GM06990 (cell line): ENCODE data around the gene TSR2.

ENCODE experiments used
- DNase-seq: peaks from one replicate; pipeline ENCODE4 v3.0.0-alpha.2; 2011; ENCODE audit not compliant: insufficient read length; ENCODE audit errors: extremely low read depth
- H3K27me3 ChIP-seq: replicated peaks from 2 replicates; pipeline ENCODE4 v1.6.0; 2011; ENCODE audit warnings: low read length; ENCODE audit not compliant: control insufficient read depth, insufficient read depth
- H3K36me3 ChIP-seq: 2 replicates; pipeline ENCODE4 v1.5.1; 2011; ENCODE audit warnings: low read length; ENCODE audit not compliant: control insufficient read depth, insufficient read depth
- H3K4me3 ChIP-seq: replicated peaks from 2 replicates; pipeline ENCODE4 v1.5.1; 2011; ENCODE audit warnings: low read depth, mild to moderate bottlenecking, control low read depth, low read length
- TF ChIP-seq, protein P1 (sequence below): IDR thresholded peaks from 2 replicates; pipeline ENCODE4 v1.5.1; 2011; ENCODE audit warnings: low read length, control low read depth, mild to moderate bottlenecking, inconsistent platforms; ENCODE audit not compliant: insufficient read depth, poor library complexity, severe bottlenecking

Gene TSR2

DNA sequence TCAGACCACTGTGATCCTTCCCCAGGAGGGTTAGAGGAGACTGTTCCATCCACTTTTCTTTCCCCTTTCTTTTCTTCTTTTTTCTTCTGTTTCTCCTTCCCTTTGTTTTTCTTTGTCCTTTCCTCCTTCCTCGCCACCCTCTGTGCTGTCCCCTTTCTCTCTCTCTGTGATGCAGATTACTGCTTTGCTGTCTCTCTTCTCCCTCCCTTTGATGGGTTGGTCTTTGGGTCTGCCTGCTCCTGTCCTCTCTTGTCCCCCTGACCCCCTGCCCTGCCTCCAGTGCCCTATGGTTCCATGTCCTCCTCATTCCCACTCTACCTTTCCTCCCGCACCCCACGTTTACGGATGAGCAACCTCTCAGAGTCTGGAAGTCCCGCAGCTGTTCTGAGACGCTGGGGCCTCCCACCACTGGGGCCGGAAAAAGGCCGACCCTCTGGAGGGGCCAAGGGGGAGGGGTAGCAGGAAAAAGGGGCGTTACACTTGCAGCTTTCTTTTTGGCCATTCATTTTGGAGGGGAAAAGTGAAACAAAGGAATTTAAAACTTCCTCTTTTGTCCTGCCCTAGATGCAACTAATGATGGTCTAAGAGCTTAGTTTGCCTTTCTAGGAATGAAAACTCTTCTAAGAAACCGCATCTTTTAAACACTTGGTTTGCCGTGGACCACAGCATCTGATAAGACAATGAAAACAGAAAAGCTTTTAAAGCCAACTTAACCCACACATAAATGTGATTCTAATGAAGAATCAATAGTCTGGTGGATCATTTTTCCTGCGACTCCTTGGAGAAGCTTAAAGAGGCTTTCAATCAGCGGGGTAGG is 24.5 kb upstream of the TSR2 start:
- TF ChIP-seq, protein P1, sequence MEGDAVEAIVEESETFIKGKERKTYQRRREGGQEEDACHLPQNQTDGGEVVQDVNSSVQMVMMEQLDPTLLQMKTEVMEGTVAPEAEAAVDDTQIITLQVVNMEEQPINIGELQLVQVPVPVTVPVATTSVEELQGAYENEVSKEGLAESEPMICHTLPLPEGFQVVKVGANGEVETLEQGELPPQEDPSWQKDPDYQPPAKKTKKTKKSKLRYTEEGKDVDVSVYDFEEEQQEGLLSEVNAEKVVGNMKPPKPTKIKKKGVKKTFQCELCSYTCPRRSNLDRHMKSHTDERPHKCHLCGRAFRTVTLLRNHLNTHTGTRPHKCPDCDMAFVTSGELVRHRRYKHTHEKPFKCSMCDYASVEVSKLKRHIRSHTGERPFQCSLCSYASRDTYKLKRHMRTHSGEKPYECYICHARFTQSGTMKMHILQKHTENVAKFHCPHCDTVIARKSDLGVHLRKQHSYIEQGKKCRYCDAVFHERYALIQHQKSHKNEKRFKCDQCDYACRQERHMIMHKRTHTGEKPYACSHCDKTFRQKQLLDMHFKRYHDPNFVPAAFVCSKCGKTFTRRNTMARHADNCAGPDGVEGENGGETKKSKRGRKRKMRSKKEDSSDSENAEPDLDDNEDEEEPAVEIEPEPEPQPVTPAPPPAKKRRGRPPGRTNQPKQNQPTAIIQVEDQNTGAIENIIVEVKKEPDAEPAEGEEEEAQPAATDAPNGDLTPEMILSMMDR, result no peak
- Histone ChIP-seq H3K36me3 (no peaks in the 10 kb centered on the region), H3K4me3 (no peak overlapping the region), H3K27me3 (no peaks in the 10 kb centered on the region)
- no peak for DNase-seq

DNA sequence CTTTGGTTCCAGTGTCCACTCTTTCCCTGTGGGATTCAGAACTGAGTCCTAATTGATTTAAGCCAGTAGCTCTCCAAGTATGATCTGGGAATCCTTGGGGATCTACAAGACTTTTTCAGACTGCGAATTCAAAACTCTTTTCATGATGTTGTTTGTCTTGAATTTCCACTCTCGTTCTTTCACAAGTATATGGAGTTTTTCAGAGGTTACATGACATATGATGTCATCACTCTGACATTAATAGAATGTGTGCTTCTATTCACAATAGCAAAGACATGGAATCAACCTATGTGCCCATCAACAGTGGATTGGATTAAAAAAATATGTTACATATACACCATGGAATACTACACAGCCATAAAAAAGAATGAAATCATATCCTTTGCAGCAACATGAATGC is 23.2 kb upstream of the TSR2 start:
- H3K27me3 ChIP-seq, result no peaks in the 10 kb centered on the region
- H3K4me3 ChIP-seq, result no peak overlapping the region
- no peaks in the 10 kb centered on the region for H3K36me3 ChIP-seq
- TF ChIP-seq, protein P1, result no peak
- DNase-seq, result no peak

DNA sequence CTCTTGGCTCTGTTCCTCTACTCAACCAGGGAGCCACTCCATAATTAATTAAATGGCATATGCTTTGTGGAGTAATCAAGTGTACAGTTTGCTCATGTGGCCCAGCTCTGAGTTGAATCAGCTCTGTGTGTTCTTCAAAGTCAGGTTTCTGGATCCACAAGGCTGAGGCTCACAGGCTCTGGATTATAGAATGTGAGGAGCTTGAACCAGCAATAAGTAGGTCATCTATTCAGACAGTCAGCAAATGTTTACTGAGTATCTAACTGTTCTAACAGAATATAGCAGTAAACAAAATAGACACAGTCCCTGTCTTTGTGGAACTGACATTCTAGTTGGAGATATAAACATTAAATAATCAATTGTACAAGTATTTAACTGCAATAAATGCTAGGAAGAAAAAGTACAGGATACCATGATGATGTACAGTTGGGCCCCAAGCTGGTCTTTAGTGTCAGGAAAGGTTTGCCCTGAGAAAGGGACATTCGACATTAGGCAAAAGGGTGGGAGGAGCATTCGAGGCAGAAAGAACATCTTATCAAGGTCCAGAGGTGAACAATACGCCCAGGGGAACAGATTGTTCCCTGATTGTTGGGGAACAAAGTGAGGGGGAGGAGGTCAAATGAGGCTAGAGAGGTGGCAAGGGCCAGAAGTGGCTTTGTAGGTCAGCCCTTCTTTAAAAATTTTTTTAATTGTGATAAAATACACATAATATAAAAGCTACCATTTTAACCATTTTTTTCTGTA is 20.5 kb upstream of the TSR2 start:
- no peak for DNase-seq
- TF ChIP-seq, protein P1, result no peak
- Histone ChIP-seq H3K36me3 (no peaks in the 10 kb centered on the region), H3K4me3 (no peak overlapping the region), H3K27me3 (no peaks in the 10 kb centered on the region)

DNA sequence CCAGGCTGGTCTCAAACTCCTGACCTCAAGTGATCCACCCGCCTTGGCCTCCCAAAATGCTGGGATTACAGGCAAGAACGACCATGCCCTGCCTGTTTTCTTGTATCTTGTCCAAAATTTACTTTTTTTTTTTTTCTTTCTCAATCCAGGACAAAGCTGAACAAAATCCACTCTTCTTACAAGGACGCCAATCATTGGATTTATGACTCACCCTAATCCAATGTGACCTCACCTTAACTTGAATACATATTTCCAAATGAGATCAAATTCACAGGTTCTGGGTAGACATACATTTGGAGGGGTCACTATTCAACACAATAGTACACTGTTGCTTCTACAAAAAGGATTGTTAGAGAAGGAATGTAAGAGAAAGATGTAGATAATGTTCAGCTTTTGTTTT is 18.0 kb upstream of the TSR2 start:
- Histone ChIP-seq H3K36me3 (no peaks in the 10 kb centered on the region), H3K4me3 (no peak overlapping the region), H3K27me3 (no peaks in the 10 kb centered on the region)
- TF ChIP-seq, protein P1, result no peak
- DNase-seq, result no peak

DNA sequence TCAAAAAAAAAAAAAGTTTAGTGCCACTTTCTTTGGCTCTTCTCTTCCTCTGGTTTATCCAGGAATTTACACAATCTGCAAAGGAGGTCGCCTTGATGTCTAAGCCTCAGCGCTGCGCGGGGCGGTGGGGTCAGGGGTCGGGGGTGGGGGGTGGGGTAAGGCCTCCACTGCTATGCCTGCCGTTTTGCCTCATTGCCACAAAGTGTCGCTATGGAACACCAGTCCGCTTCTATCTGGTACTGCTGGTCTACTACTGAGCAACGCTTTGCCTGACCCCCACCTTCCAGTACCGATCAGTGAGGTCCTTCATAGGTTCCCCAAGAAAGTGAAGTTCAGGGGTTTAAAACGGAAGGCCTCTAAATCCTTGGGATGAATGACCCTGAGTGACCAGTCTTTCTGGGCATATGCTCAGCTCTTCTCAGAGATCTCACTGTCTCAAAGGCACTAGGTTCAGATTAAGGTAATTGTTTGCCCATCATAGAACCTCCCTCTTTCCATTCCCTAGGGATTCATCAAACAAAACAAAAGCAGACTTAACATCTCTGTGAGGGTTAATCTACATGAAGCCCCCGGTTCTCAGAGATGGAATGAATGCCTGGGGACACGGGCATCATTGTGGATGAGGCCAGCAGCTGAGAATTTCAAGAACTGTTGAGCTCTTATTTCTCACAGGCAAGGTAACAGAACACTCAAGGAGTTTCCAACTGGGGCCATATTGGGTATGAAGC is 16.9 kb upstream of the TSR2 start:
- Histone ChIP-seq H3K4me3 (no peak overlapping the region), H3K27me3 (no peaks in the 10 kb centered on the region), H3K36me3 (no peaks in the 10 kb centered on the region)
- no peak for DNase-seq
- TF ChIP-seq, protein P1, result peak; percentile 22
